Kidney epithelial cell (primary cell): ENCODE measurements around the gene ALCAM. TPM values are rescaled to one million over a fixed set of nuclear protein-coding genes. Genes with fewer than 3 reads are reported as not detected.

Experiments used
- DNase-seq: peaks from one replicate; pipeline ENCODE4 v3.0.0-alpha.2; 2010; ENCODE audit warnings: low read depth
- H3K27me3 ChIP-seq: 2 replicates; pipeline ENCODE4 v1.6.0; 2011; ENCODE audit warnings: low read length; ENCODE audit not compliant: control insufficient read depth, insufficient read depth
- H3K36me3 ChIP-seq: 2 replicates; pipeline ENCODE4 v1.5.1; 2011; ENCODE audit warnings: low read length; ENCODE audit not compliant: control insufficient read depth, insufficient read depth
- H3K4me3 ChIP-seq: 2 replicates; pipeline ENCODE4 v1.5.1; 2011; ENCODE audit warnings: low read depth, mild to moderate bottlenecking, control low read depth, low read length
- CTCF ChIP-seq: IDR thresholded peaks from 2 replicates; pipeline ENCODE4 v1.5.1; 2011; ENCODE audit warnings: mild to moderate bottlenecking, moderate library complexity, low read length, control low read depth, inconsistent platforms; ENCODE audit not compliant: insufficient read depth, poor library complexity, severe bottlenecking
- total RNA-seq: library from RNA; depleted of rRNA; stranded (reverse); fragments of >200 nt; gene quantifications from 2 replicates; pipeline ENCODE4 v1.2.3, GENCODE V29; 2015

Gene ALCAM
- total RNA-seq, 1 donor from 2014 or later: 82.3 TPM

DNA sequence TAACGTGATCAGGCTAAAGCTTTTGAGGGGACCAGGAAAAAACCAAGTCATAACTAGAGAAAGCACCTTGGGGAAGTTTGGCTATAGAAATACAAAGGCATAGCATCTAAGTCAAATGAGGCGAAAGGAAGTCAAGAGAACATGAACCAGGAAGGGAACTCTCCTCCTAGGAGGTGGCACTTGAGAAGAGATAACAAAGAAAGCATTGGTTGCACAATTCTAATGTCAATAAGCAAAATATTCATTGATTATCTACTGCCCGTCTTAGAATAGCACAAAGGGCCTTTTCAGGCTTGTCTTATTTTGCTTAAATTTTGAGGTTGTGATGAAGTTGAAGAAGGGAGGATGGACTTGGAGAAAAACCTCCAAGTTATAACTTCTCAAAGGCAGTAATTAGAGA lies 73.4 kb downstream of the ALCAM start:
- no peaks in the 10 kb centered on the region for H3K36me3 ChIP-seq
- no peaks in the 10 kb centered on the region for H3K27me3 ChIP-seq
- H3K4me3 ChIP-seq: no peak overlapping the region
- DNase-seq: no peak
- TF ChIP-seq CTCF: no peak

DNA sequence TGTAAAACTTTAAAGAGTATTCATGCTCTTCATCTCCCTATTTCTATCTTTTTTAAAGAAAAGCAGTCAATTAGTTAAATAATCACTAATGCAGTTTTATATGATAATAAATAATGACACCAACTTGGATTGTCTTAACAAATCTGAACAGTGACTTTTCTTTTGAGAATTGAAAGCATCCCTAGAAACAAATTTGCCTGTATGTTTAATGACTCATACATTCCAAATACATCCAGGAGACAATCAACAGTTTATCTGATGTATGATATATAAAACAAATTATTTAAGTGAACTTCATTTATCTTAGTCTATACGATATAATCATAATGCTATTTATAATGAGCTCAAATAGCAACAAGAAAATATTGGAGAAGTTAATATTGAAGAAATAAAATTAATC lies 78.0 kb downstream of the ALCAM start:
- Histone ChIP-seq H3K36me3 (no peaks in the 10 kb centered on the region), H3K4me3 (no peak overlapping the region), H3K27me3 (no peaks in the 10 kb centered on the region)
- no peak for DNase-seq
- TF ChIP-seq CTCF: no peak

DNA sequence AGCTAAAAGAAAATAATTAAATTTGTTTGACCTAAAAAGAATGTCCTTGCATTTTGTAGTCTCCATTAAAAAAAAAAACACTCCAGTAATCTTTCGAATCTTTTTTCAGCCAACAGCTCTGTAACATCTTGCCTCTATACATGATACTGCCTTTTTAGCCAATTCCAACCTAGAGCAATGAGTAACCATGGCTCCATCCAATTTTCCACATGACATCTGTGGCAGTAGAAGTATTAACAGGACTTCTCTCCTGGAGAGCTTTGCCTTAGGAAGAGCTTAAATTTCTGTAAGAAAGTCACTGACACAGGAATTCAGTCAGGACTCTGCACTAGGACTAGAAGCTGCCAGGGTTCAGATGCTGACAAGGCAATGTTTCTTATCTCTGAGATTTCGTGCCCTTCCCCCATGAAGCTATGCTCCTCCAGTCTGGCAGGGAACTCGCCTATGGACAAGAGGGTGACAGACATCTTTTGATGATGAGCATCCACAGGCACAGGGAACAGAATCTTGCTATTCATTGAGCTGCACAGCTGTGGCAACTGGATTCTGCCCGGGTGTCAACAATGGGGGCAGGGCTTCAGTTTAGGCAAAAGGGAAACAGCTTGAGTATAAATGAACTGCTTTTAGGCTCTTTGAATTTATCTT lies 81.8 kb downstream of the ALCAM start:
- no peak overlapping the region for H3K4me3 ChIP-seq
- no peaks in the 10 kb centered on the region for H3K36me3 ChIP-seq
- H3K27me3 ChIP-seq: no peaks in the 10 kb centered on the region
- TF ChIP-seq CTCF: no peak
- no peak for DNase-seq

GRCh38 chr3:105449414-105449813 lies 82.7 kb downstream of the ALCAM start:
- no peak for DNase-seq
- Histone ChIP-seq H3K27me3 (no peaks in the 10 kb centered on the region), H3K36me3 (no peaks in the 10 kb centered on the region), H3K4me3 (no peak overlapping the region)
- TF ChIP-seq CTCF: no peak

- Histone ChIP-seq H3K27me3 (no peaks in the 10 kb centered on the region), H3K36me3 (no peaks in the 10 kb centered on the region), H3K4me3 (no peak overlapping the region)
- DNase-seq: no peak
- TF ChIP-seq CTCF: no peak
These were observed 89.3 kb downstream of the ALCAM start for GRCh38 chr3:105456017-105456416.
